ENCODE data around the gene NDRG3. TPM values are rescaled to one million over a fixed set of nuclear protein-coding genes. Genes with fewer than 3 reads are reported as not detected.
"Not testable (repeated sequence)": the region's sequence is repeated elsewhere in the genome, so short reads cannot be mapped to it uniquely, and the experiment has no call there.

NDRG3 gene
- total RNA-seq, 1 donor from 2014 or later: 8.1 TPM

DNA sequence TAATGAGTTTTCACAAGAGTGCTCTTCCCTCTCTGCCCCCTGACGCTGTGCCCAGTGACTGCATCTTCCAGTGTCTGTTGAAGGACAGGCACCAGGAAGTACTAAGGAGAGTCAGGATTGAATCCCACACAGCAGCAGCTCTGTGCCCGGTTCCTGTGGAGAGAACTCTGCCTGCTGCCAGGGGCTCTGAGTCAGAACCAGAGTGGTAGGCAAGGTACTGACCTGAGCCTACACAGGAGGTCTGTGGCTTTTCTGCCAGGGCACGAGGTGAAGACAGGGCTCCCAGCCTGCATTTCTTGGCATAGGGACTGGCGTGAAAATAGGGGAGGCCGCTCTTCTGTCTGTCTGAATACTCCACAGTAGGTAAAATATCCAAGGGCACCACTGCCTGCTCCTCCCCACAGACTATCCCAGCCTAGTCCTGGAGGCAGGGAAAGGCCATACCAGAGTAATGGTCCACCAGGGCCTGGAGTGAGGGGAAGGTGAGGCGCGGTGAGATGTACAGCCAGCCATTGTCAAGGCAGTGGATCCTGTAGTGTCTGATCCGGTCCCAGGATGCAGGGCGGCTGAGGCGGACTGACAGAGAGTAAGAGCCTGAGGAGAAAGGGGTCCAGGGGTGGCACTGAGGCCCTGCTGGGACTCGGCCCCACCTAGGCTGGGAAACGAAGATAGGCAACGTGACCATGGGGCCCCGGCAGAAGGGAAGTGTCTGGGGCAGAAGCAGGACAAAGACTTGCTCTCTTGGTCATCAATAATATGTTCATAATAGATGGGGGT lies 130.9 kb downstream of the NDRG3 start:
- ATAC-seq (peak; percentile 7), DNase-seq (ENCODE audit: low spot score) (no peak)

DNA sequence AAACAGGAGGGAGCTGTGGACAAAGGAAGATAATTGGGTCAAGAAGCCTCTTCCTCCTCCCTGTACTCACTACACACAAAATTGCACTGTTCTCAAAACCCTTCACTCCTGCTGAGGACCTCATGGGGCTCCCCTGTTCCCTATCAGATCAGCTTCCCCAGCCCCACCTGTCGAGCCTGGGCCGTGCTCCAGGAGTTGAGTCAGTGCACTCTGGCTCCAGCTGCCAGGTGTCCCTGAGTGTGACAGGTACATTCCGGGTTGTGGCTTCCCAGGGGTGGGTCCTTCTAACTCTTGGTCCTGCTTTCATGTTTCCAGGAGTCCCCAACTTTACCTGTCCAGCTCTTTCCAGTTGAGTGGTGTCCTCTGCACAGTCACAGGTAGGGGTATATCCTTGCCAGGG lies 131.9 kb downstream of the NDRG3 start:
- peak; percentile 49 for ATAC-seq
- DNase-seq (ENCODE audit: low spot score): no peak

DNA sequence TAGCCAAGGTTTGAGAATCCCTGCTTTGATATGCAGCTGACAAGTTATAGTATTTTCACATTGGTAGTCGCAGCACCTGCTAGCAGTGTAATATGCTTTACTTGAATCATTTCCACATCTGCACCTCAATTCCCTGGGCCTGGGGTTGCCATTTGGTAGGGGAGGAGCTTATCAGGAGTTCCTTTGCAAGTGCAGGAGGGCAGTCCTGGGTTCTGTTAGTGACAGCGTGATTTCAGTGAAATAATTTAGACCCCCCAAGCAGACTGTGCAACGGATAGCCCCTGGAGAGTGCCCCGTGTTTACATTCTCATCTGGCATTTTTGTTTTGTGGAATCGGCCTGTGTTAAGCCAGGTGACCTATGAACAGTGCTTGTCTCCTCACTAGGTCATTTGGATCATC lies 134.3 kb downstream of the NDRG3 start:
- DNase-seq (ENCODE audit: low spot score): no peak

DNA sequence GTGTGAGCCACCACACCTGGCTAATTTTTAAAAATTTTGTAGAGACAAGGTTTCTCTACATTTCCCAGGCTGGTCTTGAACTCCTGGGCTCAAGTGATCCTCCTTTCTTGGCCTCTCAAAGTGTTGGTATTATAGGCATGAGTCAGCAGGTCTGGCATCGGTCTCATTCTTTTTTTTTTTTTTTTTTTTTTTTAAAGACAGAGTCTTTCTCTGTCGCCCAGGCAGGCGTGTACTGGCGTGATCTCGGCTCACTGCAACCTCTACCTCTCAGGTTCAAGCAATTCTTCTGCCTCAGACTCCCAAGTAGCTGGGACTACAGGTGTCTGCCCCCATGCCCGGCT lies 137.5 kb downstream of the NDRG3 start:
- DNase-seq (ENCODE audit: low spot score); ATAC-seq: not testable (repeated sequence)

More for the DNA sequence above, 134.3 kb downstream of the NDRG3 start:
- ATAC-seq: no peak

DNA sequence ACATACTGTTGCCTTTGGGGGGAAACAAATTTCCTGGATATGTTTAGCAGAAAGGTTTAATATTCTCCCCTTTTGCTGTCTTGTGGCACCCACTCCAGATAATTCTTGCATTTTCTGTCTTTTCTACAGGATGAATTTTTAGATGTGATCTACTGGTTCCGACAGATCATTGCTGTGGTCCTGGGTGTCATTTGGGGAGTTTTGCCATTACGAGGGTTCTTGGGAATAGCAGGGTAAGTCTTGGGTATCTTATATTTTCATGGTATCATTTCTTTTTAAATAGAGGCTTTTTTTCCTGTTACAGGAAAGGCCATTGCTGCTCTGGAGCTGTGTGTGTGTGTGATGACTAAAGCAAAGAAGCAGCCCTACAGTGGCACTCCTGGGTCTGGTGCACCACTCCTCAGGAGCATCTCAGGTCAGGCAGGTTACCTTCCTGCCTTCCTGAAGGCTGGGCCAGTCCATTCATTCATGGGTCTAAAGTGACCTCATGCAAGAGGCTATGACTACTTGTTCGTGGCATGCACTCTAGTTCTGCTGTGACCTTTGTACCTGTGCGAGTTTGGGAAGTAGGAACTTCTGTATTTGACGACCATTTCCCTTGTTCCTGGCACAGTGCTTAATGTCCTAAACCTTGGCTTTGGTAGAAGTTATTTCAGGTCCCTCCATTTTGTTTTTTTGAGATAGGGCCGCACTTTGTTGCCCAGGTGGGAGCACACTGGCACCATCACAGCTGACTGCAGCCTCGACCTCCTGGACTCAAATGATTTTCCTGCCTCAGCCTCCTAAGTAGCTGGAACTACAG lies 138.1 kb downstream of the NDRG3 start:
- DNase-seq (ENCODE audit: low spot score) (peak; percentile 68), ATAC-seq (peak; percentile 27)

DNA sequence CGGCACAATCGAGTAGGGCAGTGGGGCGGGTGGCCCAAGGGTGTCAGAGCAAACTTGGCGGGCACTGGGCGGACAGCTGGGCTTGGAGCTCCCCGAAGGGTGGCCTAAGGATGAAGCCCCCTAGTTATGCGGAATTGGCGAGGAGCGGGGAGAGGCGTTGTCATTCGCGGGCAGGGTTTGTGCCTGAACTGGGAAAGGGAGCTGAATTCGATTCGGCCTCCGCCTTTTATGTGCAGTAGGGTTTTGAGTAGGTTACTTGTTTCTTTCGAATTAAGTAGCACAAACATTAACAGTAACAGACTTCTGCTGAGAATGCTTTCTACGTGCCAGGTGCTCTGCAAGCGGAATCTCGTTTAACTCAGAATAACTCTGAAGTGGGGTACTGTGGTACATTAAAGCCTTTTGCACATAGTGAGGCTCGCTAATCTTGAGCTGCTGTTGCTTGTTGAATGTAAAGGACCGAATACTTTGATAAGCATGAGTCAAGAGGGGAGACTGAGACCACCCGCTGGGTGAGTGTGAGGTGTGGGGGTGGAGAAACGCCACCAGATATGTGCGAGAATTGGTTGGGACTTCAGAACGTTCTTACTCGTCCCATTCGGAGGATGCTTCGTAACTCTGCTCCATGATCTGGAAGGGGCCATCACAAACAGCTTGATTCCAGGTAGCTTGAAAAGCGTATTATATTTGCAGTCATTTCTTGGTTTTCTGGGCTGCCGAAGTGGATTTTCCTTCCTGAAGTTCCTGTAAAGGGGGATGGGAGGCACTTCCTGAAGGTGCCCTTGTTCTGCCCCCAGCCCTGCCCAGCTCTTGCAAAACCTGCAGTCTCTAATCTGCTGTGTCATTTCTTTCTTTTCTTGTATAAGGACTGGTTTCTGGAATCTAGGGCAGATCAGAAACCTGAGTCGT lies 139.5 kb downstream of the NDRG3 start:
- ATAC-seq: peak; percentile 44
- DNase-seq (ENCODE audit: low spot score): peak; percentile 66

DNA sequence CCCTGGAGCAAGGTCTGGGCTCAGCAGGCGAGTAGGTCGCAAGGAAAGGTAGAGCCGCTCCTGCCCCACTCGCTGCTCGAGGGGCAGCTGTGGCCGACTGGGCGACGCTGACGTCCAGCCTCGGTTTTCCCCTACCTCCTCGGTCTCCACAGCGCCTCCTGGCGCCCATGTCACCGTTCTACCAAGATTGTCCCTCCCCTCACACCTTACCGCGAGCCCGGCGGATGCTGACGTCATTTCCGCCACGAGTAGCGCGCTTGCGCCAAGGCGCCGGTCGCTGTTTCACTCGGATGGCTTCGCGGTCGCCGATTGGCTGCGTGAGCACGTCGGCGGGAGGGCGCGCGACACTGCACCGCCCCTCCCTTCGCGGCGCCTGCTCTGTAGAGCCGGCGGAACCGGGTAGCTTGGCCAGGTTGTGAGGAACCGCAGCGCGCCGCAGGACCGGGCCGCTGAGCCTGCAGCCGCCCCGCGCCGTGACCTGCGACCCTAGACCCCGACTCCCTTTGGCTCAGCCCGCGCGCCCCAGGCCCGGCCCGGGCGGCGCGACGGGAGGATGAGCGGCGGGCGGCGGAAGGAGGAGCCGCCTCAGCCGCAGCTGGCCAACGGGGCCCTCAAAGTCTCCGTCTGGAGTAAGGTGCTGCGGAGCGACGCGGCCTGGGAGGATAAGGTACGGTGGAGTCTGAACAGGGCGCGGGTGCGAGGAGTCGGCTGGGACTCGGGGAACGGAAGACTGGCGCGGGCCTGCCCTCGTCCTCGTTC lies 140.3 kb downstream of the NDRG3 start, which contains the start of gene RAB5IF:
RAB5IF (plus strand) TSS at position 381 of the 759 bp plus-strand sequence; CDS start at position 554, 173 bp downstream.
- ATAC-seq (peak; percentile 91), DNase-seq (ENCODE audit: low spot score) (peak; percentile 99)

DNA sequence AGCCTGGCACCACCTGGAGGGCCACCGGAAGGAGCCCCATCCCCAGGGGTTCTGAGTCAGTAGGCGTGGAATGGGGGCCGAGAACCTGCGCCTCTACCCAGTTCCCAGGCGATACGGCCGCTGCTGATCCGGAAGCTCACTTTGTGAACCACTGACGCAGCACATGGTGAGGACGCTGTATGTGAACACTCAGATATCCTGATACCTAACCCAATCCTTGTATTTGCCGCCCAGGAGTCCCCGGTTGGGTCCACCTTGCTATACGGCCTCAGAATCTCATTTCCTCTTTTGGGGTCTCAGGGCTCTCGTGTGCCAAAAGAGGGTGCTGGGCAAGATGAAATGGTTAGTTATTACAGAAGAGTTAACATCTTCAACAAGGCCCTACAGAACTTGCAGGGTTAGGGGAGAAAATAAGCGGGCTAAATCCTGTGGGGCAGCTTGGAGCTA lies 140.9 kb downstream of the NDRG3 start:
- ATAC-seq (peak; percentile 11), DNase-seq (ENCODE audit: low spot score) (peak; percentile 58)

Other genes with a start within 250 kb of the NDRG3 start
- 22.8 TPM for gene MYL9, start 204.6 kb downstream of the NDRG3 start, total RNA-seq
- 4.6 TPM for gene TGIF2, start 172.5 kb downstream of the NDRG3 start, total RNA-seq
- 113 TPM for gene RAB5IF, start 140.3 kb downstream of the NDRG3 start, total RNA-seq
- 0.30 TPM for gene SLA2, start 99.9 kb downstream of the NDRG3 start, total RNA-seq
- 3.4 TPM for gene DSN1, start 27.7 kb upstream of the NDRG3 start, total RNA-seq
- gene TLDC2, start 130.0 kb upstream of the NDRG3 start, total RNA-seq: not detected
- gene SAMHD1, start 205.6 kb upstream of the NDRG3 start, total RNA-seq: 22.5 TPM